Fibroblast of lung (primary cell): ENCODE data around the gene UBE3D. TPM values are rescaled to one million over a fixed set of nuclear protein-coding genes. Genes with fewer than 3 reads are reported as not detected.

Source experiments
- DNase-seq, 2 donors: peaks; one replicate each; pipeline versions ENCODE4 v3.0.0 to v3.0.0-alpha.2; 2010; ENCODE audit warnings: low read depth in 2 of 2
- H2AFZ ChIP-seq: 2 replicates; pipeline ENCODE4 v1.5.1; 2012; ENCODE audit warnings: low read length, control low read depth, inconsistent platforms
- H3K27ac ChIP-seq: 2 replicates; pipeline ENCODE4 v1.5.1; 2011; ENCODE audit warnings: low read length, control low read depth; ENCODE audit not compliant: insufficient read depth
- H3K27me3 ChIP-seq: 2 replicates; pipeline ENCODE4 v1.5.1; 2011; ENCODE audit warnings: mild to moderate bottlenecking, low read length; ENCODE audit not compliant: control insufficient read depth, insufficient read depth
- H3K36me3 ChIP-seq: 2 replicates; pipeline ENCODE4 v1.5.1; 2011; ENCODE audit warnings: low read length; ENCODE audit not compliant: control insufficient read depth, insufficient read depth
- H3K4me1 ChIP-seq: 2 replicates; pipeline ENCODE4 v1.5.1; 2011; ENCODE audit warnings: low read length; ENCODE audit not compliant: control insufficient read depth, insufficient read depth; ENCODE audit errors: extremely low read depth
- H3K4me2 ChIP-seq: 2 replicates; pipeline ENCODE4 v1.5.1; 2011; ENCODE audit warnings: low read length, control low read depth; ENCODE audit not compliant: insufficient read depth; ENCODE audit errors: extremely low read depth
- H3K4me3 ChIP-seq, 4 experiments: fragments of 200-600 bp in 1 of 4; sonication (generic) in 1 of 4; replicated peaks in 1 of 4; 2 replicates each; pipeline ENCODE4 v1.5.1; 2011 to 2016; ENCODE audit warnings: low read length in 4 of 4, low read depth in 3 of 4, mild to moderate bottlenecking in 3 of 4, control low read depth in 2 of 4, inconsistent platforms in 1 of 4, mixed read lengths in 1 of 4; ENCODE audit not compliant: insufficient read depth in 1 of 4; ENCODE audit errors: control extremely low read depth in 1 of 4
- H3K79me2 ChIP-seq: 2 replicates; pipeline ENCODE4 v1.5.1; 2012; ENCODE audit warnings: mild to moderate bottlenecking, low read length, inconsistent platforms; ENCODE audit not compliant: control insufficient read depth, insufficient read depth
- H3K9ac ChIP-seq: 2 replicates; pipeline ENCODE4 v1.5.1; 2011; ENCODE audit warnings: mild to moderate bottlenecking, low read length, control low read depth; ENCODE audit not compliant: insufficient read depth
- H3K9me3 ChIP-seq: 2 replicates; pipeline ENCODE4 v1.5.1; 2012; ENCODE audit warnings: low read depth, low read length; ENCODE audit not compliant: control insufficient read depth, insufficient read depth
- H4K20me1 ChIP-seq: 2 replicates; pipeline ENCODE4 v1.5.1; 2011; ENCODE audit warnings: low read length; ENCODE audit not compliant: control insufficient read depth, insufficient read depth; ENCODE audit errors: extremely low read depth
- CTCF ChIP-seq, 2 donors: IDR thresholded peaks in 1 of 2; conservative IDR thresholded peaks in 1 of 2; 1 replicate in 1 of 2; 2 replicates in 1 of 2; pipeline ENCODE4 v1.5.1; 2011 to 2012; ENCODE audit warnings: low read length in 2 of 2, control low read depth in 1 of 2, inconsistent platforms in 1 of 2, low read depth in 1 of 2, mild to moderate bottlenecking in 1 of 2
- EZH2 ChIP-seq: IDR thresholded peaks from 2 replicates; pipeline ENCODE4 v1.5.1; 2012; ENCODE audit warnings: low read length, control low read depth, mild to moderate bottlenecking; ENCODE audit errors: missing control alignments
- polyA plus RNA-seq, 2 donors: library from polyadenylated mRNA; depleted of rRNA in 1 of 2; stranded (reverse) in 1 of 2; unstranded in 1 of 2; fragments of >200 nt; gene quantifications; 2 replicates each; pipeline ENCODE4 v1.2.1, GENCODE V29; 2011 to 2012; ENCODE audit warnings: missing spikeins in 1 of 2
- total RNA-seq: library from RNA; depleted of rRNA; stranded (reverse); fragments of >200 nt; gene quantifications from 2 replicates; pipeline ENCODE4 v1.2.1, GENCODE V29; 2014

Gene UBE3D
- total and polyA plus RNA-seq, 2 donors (not counting 1 experiment from before 2014, with no cell fraction given): 2.8 to 5.6 TPM

- Histone ChIP-seq H3K4me3 (no peak overlapping the region), H3K9ac (no peak overlapping the region), H3K4me2 (no peak overlapping the region), H3K36me3 (no peaks in the 10 kb centered on the region), H3K79me2 (no peaks in the 10 kb centered on the region), H3K27me3 (no peaks in the 10 kb centered on the region), H4K20me1 (no peaks in the 10 kb centered on the region), H3K4me1 (no peaks in the 10 kb centered on the region), H3K27ac (no peak overlapping the region), H3K9me3 (no peaks in the 10 kb centered on the region), H2AFZ (no peak overlapping the region)
- no peak for DNase-seq
- TF ChIP-seq EZH2: no peak
- TF ChIP-seq CTCF (conservative IDR thresholded peaks at IDR 0.05 in 1 of 2, IDR thresholded peaks at IDR 0.05 in 1 of 2; ENCODE audit: low read depth in 1 of 2, low read length in 2 of 2): no peak
Measured at GRCh38 chr6:82870582-82871172, 195.0 kb downstream of the UBE3D start.

GRCh38 chr6:82869493-82869892, 196.1 kb downstream of the UBE3D start:
- TF ChIP-seq EZH2 (no peak), CTCF (conservative IDR thresholded peaks at IDR 0.05 in 1 of 2, IDR thresholded peaks at IDR 0.05 in 1 of 2; ENCODE audit: low read depth in 1 of 2, low read length in 2 of 2) (no peak)
- no peak overlapping the region for H2AFZ ChIP-seq

GRCh38 chr6:82867946-82868345, 197.7 kb downstream of the UBE3D start:
- TF ChIP-seq CTCF (conservative IDR thresholded peaks at IDR 0.05 in 1 of 2, IDR thresholded peaks at IDR 0.05 in 1 of 2; ENCODE audit: low read depth in 1 of 2, low read length in 2 of 2): no peak
- no peak for TF ChIP-seq EZH2
- no peak for DNase-seq
- no peaks in the 10 kb centered on the region for H3K27me3 ChIP-seq

More at GRCh38 chr6:82869493-82869892, 196.1 kb downstream of the UBE3D start:
- DNase-seq: no peak
- H4K20me1 ChIP-seq: no peaks in the 10 kb centered on the region
- H3K4me1 ChIP-seq: no peaks in the 10 kb centered on the region
- no peak overlapping the region for H3K27ac ChIP-seq
- no peaks in the 10 kb centered on the region for H3K79me2 ChIP-seq
- no peak overlapping the region for H3K4me3 ChIP-seq
- H3K9ac ChIP-seq: no peak overlapping the region
- no peaks in the 10 kb centered on the region for H3K9me3 ChIP-seq
- H3K36me3 ChIP-seq: no peaks in the 10 kb centered on the region
- H3K4me2 ChIP-seq: no peak overlapping the region
- no peaks in the 10 kb centered on the region for H3K27me3 ChIP-seq

More at GRCh38 chr6:82867946-82868345, 197.7 kb downstream of the UBE3D start:
- Histone ChIP-seq H3K4me1 (no peaks in the 10 kb centered on the region), H3K27ac (no peak overlapping the region), H3K9ac (no peak overlapping the region), H3K4me2 (no peak overlapping the region), H3K4me3 (no peak overlapping the region), H4K20me1 (no peaks in the 10 kb centered on the region), H3K9me3 (no peaks in the 10 kb centered on the region), H2AFZ (no peak overlapping the region), H3K79me2 (no peaks in the 10 kb centered on the region), H3K36me3 (no peaks in the 10 kb centered on the region)
